Measurements from ENCODE around the gene COMMD1.
"Not testable (repeated sequence)": the region's sequence is repeated elsewhere in the genome, so short reads cannot be mapped to it uniquely, and the experiment has no call there.

COMMD1 gene

DNA sequence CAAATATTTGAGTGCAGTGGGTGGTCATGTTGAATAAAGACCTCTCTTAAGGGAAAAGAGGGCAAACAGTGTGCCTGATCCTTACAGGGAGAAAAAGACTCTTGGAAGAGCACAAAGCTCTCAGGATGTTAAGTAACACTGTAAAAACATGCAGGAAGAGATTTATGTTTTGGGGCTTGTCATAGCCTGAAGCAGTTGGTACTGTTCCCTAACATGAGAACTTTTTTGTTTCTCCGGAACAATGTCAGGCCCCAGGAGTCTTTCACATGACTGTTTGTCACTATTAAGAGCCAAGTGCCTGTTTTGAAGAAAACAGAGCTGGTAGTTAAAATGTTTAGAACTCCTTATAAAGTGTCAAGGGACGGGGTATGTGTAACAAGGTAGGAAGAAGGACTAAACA, 206.7 kb downstream of the COMMD1 start:
- TF ChIP-seq, protein P1, sequence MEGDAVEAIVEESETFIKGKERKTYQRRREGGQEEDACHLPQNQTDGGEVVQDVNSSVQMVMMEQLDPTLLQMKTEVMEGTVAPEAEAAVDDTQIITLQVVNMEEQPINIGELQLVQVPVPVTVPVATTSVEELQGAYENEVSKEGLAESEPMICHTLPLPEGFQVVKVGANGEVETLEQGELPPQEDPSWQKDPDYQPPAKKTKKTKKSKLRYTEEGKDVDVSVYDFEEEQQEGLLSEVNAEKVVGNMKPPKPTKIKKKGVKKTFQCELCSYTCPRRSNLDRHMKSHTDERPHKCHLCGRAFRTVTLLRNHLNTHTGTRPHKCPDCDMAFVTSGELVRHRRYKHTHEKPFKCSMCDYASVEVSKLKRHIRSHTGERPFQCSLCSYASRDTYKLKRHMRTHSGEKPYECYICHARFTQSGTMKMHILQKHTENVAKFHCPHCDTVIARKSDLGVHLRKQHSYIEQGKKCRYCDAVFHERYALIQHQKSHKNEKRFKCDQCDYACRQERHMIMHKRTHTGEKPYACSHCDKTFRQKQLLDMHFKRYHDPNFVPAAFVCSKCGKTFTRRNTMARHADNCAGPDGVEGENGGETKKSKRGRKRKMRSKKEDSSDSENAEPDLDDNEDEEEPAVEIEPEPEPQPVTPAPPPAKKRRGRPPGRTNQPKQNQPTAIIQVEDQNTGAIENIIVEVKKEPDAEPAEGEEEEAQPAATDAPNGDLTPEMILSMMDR (IDR thresholded peaks at IDR 0.05; ENCODE audit: low read depth, low read length, missing control alignments): no peak
- H3K27me3 ChIP-seq (replicated peaks): no peaks in the 10 kb centered on the region
- no peaks in the 10 kb centered on the region for H3K36me3 ChIP-seq (replicated peaks)
- no peak for DNase-seq
- in situ Hi-C loops (cut with HindIII; ENCODE audit: low pct_ligation_motif_present, low sequenced_read_pairs): no loop called here
- H3K27ac ChIP-seq: no peak overlapping the region
- no peak overlapping the region for H3K4me3 ChIP-seq (ENCODE audit: low read depth, low read length)

DNA sequence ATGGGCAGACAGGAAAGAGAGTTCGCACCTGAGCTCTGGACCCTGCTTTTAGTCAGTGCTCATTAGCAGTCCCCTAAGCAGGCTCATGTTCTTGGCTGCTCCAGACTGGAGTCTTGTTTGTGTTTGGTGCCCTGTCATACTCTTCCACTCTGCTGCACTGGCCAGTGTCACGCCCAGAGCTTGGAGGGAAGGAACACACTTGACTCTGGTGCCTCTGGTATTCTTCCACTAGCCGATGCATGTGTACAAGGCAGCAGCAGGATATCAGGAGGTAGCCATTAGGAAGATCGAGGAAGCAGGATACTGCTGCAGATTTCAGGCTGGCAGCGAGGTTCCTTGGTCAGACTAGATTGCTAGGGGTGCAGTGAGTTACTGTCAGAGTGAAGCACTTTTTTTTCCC, 209.1 kb downstream of the COMMD1 start:
- Histone ChIP-seq H3K27ac (no peak overlapping the region), H3K36me3 (replicated peaks) (no peaks in the 10 kb centered on the region), H3K4me3 (ENCODE audit: low read depth, low read length) (no peak overlapping the region), H3K27me3 (replicated peaks) (no peaks in the 10 kb centered on the region)
- DNase-seq: no peak
- TF ChIP-seq, protein P1 (IDR thresholded peaks at IDR 0.05; ENCODE audit: low read depth, low read length, missing control alignments): no peak
- in situ Hi-C loops (cut with HindIII; ENCODE audit: low pct_ligation_motif_present, low sequenced_read_pairs): no loop called here

DNA sequence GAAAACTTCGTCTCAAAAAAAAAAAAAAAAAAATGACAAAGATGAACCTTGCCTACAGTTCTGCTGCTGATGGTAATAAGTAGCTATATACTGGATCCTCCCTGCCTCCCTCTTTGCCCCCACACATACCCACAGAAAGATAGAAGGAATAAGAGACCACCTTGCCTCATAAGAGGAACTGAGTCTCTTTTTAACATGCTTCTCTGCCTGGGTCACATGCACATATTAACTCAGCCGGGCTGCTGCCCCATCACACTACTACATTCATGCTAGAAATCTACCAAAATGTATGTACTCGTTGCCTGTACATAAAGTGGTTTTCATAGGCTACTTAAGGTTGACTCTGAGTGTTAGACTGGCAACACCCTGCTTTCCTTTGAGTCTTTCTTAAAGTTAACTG, 211.5 kb downstream of the COMMD1 start:
- Histone ChIP-seq H3K4me3 (ENCODE audit: low read depth, low read length) (no peak overlapping the region), H3K36me3 (replicated peaks) (no peaks in the 10 kb centered on the region), H3K27ac (no peak overlapping the region), H3K27me3 (replicated peaks) (no peaks in the 10 kb centered on the region)
- no peak for DNase-seq
- TF ChIP-seq, protein P1 (IDR thresholded peaks at IDR 0.05; ENCODE audit: low read depth, low read length, missing control alignments): no peak
- in situ Hi-C loops (cut with HindIII; ENCODE audit: low pct_ligation_motif_present, low sequenced_read_pairs): no loop called here

DNA sequence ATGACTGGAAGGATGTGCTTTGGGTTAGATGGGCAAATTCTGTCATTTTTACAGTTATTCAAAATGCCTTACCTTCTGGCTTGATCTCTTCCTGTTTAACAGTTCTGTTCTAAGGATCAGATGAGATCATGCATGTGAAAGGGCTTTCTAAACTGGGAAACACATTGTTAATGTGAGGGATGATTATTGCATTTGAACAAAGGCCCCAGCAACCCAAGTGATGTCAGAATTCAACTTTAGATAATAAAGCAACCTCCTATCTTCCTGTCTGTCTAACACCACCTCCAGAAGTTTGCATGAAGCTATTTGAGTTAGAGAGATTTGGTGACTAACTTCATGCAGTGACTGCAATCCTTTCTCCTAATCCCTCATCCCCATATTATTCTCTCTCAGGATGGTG, 212.7 kb downstream of the COMMD1 start:
- no peak for DNase-seq
- no peak overlapping the region for H3K4me3 ChIP-seq (ENCODE audit: low read depth, low read length)
- TF ChIP-seq, protein P1 (IDR thresholded peaks at IDR 0.05; ENCODE audit: low read depth, low read length, missing control alignments): no peak
- H3K36me3 ChIP-seq (replicated peaks): no peaks in the 10 kb centered on the region
- H3K27me3 ChIP-seq (replicated peaks): no peaks in the 10 kb centered on the region
- no peak overlapping the region for H3K27ac ChIP-seq
- in situ Hi-C loops (cut with HindIII; ENCODE audit: low pct_ligation_motif_present, low sequenced_read_pairs): no loop called here

DNA sequence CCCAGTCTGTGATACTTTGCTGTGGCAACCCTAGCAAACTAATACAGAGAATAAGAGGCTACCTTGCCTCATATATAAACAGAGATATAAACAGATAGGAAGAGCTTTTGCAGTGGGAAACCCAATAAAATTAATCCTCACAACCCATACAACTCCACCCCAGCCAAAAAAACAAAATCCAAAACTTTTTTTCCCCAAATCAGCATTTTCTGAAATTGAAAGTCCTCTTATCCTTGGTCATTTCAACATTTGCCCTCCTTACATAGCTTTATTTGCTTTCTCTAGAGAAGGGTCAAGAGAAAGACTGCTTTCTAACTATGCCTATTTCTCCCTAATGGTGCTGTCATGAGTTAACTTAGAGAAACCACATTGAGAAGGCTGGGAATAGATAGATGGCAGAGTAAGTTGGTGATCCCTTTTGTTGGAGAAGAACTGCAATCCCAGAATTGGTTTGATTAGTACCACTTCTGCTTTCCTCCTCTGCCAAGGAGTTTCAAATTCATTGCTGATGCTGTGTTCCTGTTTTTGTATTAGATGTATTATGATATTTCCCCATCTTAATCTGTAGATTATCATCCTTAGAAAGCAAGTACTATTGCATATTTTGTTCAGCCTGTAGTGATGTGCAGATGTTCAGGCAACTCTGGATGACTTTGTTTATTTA, 214.0 kb downstream of the COMMD1 start:
- DNase-seq: no peak
- TF ChIP-seq, protein P1 (IDR thresholded peaks at IDR 0.05; ENCODE audit: low read depth, low read length, missing control alignments): no peak
- Histone ChIP-seq H3K4me3 (ENCODE audit: low read depth, low read length) (no peak overlapping the region), H3K36me3 (replicated peaks) (no peaks in the 10 kb centered on the region), H3K27ac (no peak overlapping the region), H3K27me3 (replicated peaks) (no peaks in the 10 kb centered on the region)
- in situ Hi-C loops (cut with HindIII; ENCODE audit: low pct_ligation_motif_present, low sequenced_read_pairs): no loop called here

DNA sequence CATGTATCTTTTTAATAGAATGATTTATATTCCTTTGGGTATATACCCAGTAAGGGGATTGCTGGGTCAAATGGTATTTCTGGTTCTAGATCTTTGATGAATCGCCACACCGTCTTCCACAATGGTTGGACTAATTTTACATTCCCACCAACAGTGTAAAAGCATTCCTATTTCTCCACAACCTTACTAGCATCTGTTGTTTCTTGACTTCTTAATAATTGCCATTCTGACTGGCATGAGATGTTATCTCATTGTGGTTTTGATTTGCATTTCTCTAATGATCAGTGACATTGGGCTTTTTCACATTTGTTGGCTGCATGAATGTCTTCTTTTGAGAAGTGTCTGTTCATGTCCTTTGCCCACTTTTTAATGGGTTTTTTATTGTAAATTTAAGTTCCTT, 220.8 kb downstream of the COMMD1 start:
- H3K4me3 ChIP-seq (ENCODE audit: low read depth, low read length); H3K36me3 ChIP-seq (replicated peaks); in situ Hi-C loops (cut with HindIII; ENCODE audit: low pct_ligation_motif_present, low sequenced_read_pairs); H3K27ac ChIP-seq; DNase-seq; H3K27me3 ChIP-seq (replicated peaks): not testable (repeated sequence)

All from brain microvascular endothelial cell (primary cell).